HT1080 (cell line): ENCODE data around the gene SKA3. TPM values are rescaled to one million over a fixed set of nuclear protein-coding genes. Genes with fewer than 3 reads are reported as not detected.
"Not testable (repeated sequence)": the region's sequence is repeated elsewhere in the genome, so short reads cannot be mapped to it uniquely, and the experiment has no call there.

Experiments used
- DNase-seq: peaks from one replicate; pipeline ENCODE4 v3.0.0-alpha.2; 2015; ENCODE audit warnings: low read depth
- total RNA-seq: library from RNA; depleted of rRNA; stranded (reverse); fragments of >200 nt; shearing (Covaris generic); gene quantifications from 2 replicates; pipeline ENCODE4 v1.2.3, GENCODE V29; 2014

SKA3 gene
- total RNA-seq, 1 experiment from 2014 or later = 46.0 TPM

DNA sequence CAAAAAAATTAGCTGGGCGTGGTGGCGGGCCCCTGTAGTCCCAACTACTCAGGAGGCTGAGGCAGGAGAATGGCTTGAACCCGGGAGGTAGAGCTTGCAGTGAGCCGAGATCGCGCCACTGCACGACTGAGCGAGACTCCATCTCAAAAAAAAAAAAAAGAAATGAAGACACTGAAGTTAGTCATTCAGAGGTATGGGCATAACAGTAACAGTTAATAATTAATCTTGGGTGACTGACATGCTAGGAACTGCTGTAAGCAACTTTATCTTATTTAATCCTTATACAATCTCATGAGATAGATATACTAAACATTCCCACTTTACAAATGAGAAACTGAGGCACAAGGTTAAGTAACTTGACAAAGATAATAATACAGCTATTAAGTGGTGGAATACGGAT is 4.9 kb downstream of the SKA3 start:
- DNase-seq = no peak

DNA sequence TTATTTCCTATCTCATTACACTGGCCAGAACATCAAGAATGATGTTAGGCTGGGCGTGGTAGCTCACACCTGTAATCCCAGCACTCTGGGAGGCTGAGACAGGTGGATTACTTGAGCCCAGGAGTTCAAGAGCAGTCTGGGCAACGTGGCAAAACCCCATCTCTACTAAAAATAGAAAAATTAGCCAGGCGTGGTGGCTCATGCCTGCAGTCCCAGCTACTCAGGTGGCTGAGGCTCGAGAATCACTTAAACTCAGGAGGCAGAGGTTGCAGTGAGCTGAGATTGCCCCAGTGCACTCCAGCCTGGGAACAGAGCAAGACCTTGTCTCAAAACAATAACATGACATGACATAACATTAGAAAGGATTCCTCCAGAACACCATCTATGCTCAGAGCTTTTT is 10.7 kb downstream of the SKA3 start:
- DNase-seq = not testable (repeated sequence)

DNA sequence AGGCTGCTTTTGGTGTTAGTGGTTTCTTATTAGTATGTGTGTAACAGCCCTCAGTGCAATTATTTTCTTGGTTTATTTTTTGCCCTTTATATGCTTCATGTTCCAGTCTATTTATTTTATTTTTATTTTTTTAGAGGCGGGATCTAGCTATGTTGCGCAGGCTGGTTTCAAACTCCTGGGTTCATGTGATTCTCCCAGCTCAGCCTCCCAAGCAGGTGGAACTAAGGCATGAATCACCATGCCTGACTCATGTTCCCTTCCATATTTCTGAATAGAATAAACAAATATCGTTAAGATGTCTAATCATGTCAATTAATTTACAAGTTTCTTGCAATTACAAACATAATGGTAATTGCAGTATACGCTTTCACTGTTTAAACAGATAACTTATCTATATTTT is 11.7 kb downstream of the SKA3 start:
- no peak for DNase-seq

DNA sequence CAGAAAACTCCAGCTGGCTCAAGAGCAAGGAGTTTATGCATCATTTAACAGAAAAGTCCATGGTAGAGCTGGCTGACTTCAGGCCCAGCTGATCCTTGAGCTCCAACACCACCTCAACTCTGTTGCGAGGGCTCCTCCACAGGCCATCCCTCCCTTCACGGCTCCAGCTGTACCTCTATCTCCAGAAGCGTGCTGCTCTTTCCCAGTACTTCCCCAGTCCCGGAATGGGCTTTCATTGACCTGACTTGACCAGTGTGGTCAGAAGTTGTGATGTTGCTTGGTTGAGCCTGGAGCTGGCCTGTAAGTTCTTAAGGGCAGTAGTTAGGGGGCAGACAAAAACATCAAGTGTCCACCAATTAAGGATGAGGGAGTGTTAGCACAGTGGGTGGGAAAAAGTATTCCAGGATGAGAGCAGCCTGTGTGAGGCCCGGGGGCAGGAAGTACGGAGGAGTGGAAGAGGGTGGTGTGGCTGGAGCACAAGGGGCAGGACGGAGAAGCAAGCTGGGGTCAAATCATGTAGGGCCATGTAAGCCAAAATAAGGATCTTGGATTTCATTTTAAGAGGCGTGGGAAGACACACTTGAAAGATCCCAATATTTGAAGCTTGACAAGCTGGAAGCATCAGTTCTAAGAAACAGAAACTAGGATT is 24.0 kb downstream of the SKA3 start:
- no peak for DNase-seq

DNA sequence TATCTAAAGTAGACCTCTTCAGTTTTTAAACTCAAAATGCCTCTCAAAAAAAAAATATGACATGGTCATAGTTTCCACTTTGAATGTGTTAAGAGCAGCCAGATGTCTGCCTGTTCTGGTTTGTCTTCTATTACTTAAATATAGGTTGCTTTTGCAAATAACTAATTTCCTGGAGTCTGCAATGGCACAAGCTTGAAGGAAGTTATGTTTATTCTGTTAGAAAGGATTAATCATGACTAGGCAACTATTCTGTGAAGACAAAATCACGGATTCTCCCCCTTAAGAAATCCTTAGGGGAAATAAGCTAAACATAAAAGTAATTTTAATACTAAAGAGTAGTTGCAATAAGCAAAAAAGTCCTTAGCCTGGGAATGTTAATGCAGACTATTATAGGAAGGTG is 26.3 kb downstream of the SKA3 start:
- DNase-seq = no peak

DNA sequence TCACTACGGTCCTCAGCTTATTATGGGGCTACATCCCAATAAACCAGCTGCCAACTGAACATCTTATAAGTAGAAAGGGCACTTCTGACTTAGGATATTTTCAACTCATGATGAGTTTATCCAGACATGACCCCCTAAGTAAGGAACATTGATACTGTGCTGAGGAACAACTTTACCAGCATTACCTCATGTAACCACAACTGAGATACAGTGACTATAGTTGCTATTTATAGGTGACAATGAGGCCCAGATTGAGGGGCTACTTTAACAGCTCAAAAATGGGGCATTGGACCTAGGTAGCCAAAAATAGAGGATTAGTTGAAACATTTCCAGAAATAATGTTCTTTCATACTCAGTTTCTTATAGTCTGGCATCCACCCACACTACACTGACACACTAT is 26.8 kb downstream of the SKA3 start:
- no peak for DNase-seq

DNA sequence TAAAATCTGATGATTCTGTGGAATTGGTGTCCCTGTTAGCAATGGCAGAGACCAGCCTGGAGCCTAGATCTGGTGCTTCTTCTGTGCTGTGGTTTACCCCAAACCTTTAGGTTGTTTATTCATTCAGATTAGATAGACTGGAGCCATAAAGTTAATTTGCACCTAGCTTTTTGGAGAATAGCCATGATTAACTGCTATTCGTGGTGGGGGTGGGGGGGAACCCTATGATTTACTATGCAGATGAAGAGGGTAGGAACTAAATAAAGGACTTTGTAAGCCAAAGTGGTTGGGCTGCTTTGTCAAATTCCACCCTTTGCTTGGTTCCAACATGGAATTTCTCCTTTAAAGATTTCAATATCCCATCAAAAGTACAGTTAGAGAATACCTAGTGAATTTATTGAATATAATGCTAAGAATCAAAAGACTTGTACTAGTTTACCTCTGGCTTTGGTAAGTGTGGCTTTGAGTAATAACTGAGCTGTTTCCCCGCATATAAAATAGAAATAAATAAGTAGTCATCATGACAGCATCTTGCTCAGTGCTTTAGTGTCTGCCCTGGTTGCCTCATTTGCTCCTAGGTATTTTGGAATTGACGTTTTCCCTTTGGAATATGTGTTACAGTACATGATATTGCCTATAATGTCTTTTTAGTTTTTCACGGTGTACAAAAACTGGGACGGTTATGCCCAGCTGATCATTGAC is 27.6 kb downstream of the SKA3 start:
- no peak for DNase-seq

DNA sequence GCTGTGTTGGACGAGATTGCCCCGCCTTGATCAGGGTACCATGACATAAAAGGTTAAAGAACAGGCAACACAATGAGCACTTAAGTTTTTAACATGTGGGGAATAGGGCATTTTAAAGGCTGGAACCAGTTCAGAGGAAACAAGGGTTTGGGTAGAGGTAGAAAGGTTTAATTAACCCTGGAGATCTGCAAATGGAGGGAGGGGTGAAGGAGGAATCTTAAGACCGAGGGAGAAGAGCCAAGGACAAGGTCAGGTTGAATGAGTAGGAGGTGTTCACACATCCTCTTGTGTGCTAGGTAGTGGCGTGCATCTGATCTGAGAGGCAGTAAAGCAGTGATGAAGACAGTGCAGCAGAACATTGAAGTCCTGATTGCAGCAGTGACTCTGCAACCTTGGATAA is 28.5 kb downstream of the SKA3 start:
- no peak for DNase-seq

DNA sequence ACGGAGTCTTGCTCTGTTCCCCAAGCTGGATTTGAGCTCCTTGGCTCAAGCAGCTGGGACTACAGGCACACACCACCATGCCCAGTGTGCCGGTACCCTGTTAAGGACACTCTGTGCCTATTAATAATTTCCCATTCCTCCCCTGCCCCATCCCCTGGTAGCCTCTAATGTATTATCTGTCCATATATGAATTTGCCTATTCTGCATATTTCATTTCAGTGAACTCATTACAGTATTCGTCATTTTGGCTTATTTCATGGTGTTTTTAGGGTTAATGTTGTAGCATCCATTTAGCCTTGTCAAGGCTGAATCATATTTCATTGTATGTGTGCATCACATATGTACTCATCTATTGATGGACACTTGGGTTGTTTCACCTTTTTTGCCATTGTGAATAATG is 33.6 kb downstream of the SKA3 start:
- DNase-seq = no peak

DNA sequence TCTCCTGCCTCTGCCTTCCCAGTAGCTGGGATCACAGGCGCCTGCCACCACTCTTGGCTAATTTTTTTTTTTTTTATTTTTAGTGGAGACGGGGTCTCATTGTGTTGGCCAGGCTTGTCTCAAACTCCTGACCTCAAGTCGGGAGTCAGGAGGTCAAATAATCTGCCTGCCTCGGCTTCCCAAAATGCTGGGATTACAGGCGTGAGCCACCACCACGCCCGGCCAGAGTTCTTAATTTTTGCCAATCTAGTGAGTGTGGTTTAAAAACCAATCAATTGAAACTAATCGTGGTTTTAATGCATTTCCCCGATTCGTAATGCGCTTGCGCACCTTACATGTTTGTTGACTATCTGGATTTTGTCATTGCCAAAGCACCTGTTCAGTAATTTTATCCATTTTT is 37.0 kb downstream of the SKA3 start:
- DNase-seq = no peak

DNA sequence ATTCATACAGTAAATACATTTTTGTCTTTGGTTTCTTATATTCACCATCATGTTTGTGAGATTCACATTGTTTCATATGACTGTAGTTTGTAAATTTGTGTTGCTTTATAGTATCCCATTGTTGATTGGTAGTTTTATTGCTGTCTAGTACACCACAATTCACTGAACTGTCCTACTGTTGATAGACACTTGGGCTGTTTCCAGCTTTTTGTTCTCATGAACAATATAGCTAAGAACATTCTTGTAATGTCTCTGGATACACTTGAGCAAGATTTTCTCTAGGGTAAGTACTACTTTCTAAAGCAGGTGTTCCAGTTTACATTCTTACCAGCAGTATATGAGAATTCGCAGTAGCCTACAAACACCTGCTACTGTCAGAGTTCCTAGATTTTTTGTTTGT is 37.8 kb downstream of the SKA3 start:
- no peak for DNase-seq

DNA sequence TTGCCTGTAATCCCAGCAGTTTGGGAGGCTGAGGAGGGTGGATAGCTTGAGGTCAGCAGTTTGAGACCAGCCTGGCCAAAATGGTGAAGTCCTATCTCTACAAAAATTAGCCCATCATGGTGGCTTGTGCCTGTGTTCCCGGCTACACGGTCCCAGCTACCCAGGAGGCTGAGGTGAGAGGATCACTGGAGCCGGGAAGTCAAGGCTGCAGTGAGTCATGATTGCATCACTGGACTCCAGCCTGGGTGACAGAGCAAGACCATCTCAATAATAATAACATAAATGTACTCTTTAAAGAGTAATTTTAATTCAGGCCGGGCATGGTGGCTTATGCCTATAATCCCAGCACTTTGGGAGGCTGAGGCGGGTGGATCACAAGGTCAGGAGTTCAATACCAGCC is 38.7 kb downstream of the SKA3 start:
- DNase-seq = peak; percentile 78

DNA sequence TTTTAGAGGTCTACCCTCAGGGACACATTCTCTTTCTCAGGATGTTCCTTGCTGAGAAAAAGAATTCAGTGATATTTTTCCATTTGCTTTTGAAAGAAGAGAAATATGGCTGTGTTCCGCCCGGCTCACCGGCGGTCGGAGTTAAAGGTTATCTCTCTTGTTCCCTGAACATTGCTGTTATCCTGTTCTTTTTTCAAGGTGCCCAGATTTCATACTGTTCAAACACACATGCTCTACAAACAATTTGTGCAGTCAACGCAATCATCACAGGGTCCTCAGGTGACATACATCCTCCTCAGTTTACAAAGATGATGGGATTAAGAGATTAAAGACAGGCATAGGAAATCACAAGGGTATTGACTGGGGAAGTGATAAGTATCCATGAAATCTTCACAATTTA is 40.5 kb downstream of the SKA3 start:
- not testable (repeated sequence) for DNase-seq

DNA sequence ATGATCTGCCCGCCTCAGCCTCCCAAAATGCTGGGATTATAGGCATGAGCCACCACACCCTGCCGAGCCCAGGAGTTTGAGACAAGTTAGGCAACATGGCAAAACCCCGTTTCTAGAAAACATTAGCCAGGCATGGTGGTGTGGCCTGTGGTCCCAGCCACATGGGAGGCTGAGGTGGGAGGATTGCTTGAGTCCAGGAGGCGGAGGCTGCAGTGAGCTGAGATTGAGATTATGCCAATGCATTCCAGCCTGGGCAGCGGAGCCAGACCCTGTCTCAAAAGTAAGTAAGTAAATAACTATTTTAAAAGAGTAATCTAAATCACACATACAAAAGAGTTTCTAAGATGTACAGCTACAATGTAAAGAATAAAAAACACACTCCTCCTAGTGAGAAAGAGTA is 41.9 kb downstream of the SKA3 start:
- no peak for DNase-seq

DNA sequence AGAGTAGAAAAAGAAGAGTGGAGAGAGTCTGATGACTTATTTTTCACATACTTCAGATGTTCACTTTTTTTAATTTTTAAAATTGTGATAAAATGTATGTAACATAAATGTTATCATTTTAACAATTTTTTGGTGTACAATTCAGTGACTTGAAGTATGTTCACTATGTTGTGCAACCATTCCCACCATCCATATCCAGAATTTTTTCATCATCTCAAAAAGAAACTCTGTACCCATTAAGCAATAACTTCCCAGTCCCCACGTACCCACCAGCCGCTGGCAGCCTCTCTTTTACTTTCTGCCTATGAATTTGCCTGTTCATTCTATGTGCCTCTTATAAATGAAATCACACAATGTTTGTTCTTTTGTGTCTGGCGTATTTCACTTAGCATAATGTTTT is 43.3 kb downstream of the SKA3 start:
- no peak for DNase-seq

DNA sequence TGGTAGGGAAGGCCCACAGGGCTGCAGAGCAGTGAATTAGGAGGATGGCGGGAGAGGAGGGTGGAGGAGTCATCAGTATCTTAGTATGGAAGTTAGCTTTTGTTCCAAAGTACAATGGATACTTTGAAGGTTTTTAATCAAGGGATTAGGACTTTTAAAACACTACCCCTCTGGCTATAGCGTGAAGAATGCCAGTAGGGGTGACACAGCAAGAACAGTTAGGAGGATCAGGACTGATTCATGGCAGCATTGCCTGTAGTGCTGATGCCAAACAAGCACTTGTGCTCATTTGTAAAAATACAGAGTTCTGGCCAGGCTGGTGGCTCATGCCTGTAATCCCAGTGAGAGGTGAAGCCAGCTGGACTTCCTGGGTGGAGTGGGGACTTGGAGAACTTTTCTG is 46.2 kb downstream of the SKA3 start:
- no peak for DNase-seq

DNA sequence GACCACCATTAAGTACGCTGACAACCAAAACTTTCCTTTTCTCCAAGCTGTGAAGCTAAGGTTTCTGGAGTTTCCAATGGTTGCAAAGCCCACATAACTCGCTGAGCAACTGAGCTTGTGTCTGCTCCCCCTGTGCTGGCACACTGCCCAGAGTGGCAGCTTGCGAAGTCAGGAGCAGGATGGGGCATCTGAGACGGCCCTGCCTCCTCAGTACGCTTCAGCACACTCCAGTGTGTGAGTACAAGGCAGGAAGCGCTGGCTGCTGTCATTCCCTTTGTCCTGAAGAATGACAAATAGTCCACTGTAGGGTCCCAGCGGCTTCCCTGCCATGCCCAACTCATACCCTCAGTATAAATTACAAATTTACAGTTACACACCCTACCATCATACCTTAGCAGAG is 51.5 kb downstream of the SKA3 start:
- DNase-seq = peak; percentile 72

DNA sequence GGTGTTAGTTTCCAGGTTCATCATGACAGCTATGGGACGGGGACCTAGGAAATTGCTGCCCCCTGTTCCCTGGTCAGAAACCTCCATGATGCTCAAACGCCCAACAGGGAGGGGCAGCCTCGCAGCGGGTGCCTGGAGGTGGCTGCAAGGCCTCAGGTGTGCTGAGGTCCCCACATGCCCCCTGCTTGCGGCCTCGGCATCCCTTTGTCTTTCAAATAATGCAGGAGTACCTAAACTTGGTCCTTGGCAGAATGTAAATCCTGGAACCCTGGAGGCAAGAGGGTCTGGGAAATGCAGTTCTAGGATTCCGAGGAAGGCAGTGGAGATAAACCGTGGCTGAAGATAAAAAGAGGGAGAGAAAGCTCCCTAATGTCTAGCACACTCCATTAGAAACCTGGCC is 52.4 kb downstream of the SKA3 start:
- no peak for DNase-seq

DNA sequence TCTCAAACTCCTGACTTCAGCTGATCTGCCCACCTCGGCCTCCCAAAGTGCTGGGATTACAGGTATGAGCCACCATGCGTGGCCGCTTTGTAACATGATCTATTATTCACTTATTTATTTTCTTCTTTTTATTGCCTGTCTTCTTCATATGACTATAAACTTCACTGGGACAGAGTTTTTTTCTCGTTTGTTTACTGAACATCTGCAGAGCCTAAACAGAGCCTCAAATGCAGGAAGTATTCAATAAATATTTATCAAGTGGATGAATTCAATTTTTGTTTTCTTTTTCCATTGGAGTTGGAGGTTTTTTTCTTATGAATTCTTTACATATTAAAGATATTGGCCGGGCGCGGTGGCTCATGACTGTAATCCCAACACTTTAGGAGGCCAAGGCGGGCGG is 54.7 kb downstream of the SKA3 start:
- no peak for DNase-seq

DNA sequence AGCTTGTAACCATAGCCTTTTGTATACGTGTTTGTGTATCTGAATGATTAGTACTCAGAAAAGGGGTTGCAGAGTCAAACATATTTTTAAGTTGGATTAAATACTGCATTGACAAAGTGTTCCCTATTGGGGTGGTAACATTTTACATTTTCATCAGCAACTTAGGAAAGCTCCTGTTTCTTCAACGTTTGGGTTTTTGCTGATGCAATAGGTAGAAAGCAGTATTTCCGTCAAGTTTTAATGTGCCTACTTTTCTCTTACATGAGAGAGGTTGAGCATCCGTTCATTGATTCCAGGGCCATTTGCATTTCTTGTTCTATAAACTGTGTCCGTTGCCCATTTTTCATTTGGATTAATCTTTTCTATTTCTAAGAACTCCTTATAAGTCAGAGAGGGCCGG is 56.2 kb downstream of the SKA3 start:
- no peak for DNase-seq

DNA sequence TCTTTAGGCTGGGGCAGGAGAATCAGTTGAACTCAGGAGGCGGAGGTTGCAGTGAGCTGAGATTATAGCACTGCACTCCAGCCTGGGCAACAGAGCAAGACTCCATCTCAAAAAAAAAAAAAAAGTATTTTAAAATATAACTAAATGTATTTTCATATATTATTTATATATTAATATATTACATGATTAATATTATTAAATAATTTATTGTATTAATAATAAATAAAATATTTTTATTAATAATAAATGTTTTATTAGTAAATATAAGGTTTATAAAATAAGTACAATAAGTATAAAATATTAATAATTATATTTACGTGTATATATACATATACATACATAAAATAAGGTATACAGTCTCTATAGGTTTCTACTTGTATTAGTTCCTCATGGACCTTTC is 56.8 kb downstream of the SKA3 start:
- DNase-seq = no peak

DNA sequence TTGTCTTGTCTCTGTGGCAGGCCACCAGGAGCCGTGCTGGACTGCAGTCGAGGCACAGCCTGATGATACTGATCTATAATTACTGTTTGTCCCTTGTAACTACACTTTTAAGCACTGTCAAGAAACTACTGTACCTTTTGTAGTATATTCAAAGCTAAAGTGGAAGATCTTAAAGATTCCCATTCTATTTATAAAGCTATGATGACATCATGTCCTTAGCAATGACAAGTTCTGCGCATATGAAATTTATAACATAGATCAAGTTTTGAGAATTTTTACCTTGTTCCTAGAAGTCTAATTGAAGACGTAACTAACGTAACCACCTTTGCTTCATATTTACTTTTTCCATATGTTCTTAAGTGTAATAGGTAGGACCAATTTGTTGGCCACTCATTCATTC is 58.2 kb downstream of the SKA3 start:
- no peak for DNase-seq

DNA sequence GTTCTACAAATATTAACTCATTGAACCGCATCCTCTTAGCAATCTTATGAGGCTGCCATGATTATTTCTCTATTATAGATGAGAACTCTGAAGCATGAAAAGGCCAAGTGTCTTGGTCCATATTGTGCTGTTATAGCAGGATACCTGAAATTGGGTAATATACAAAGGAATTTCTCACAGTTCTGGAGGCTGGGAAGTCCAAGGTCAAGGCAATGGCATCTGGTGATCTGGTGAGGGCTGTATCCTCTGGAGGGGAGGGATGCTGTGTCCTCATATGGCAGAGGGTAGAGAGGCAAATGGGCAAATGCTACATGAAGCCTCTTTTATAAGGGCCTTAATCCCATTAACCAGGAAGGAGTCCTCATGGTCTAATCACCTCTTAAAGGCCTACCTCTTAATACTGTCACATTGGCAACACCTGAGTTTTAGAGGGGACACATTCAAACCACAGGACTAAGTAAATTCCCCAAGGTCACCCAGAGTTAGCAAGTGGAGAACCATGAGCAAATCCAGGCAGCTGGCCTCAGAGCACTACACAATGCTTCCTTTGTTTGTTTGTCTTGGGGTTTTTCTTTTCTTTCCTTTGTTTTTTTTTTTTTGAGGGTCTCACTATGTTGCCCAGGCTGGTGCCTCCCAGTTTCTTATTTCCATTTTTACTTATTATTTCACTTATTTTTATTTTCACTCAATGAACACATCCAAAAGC is 59.1 kb downstream of the SKA3 start:
- no peak for DNase-seq
